H9 (cell line): ENCODE data around the gene KRTAP9-2. TPM values are rescaled to one million over a fixed set of nuclear protein-coding genes. Genes with fewer than 3 reads are reported as not detected.

Experiments used
- DNase-seq: peaks from one replicate; pipeline ENCODE4 v3.0.0-alpha.2; 2017
- H2AFZ ChIP-seq: one replicate; pipeline ENCODE4 v1.6.1; 2013; ENCODE audit warnings: mild to moderate bottlenecking, low read length, control low read depth, moderate library complexity
- H2AK5ac ChIP-seq: 2 replicates; pipeline ENCODE4 v1.6.1; 2013; ENCODE audit warnings: low read length, control low read depth, mixed read lengths; ENCODE audit not compliant: insufficient read length
- H2BK120ac ChIP-seq: one replicate; pipeline ENCODE4 v1.6.1; 2013; ENCODE audit warnings: low read depth, mild to moderate bottlenecking, low read length, control low read depth, inconsistent platforms; ENCODE audit not compliant: poor library complexity, severe bottlenecking
- H2BK12ac ChIP-seq: 2 replicates; pipeline ENCODE4 v1.6.1; 2013; ENCODE audit warnings: low read length, control low read depth, mixed read lengths, low read depth; ENCODE audit not compliant: insufficient read length
- H2BK15ac ChIP-seq: 2 replicates; pipeline ENCODE4 v1.6.1; 2013; ENCODE audit warnings: low read depth, low read length, control low read depth
- H2BK20ac ChIP-seq: one replicate; pipeline ENCODE4 v1.6.1; 2013; ENCODE audit warnings: low read depth, mild to moderate bottlenecking, low read length, control low read depth, inconsistent platforms; ENCODE audit not compliant: poor library complexity, severe bottlenecking
- H2BK5ac ChIP-seq: 2 replicates; pipeline ENCODE4 v1.6.1; 2013; ENCODE audit warnings: low read length, control low read depth, mixed read lengths; ENCODE audit not compliant: insufficient read length
- H3K14ac ChIP-seq: 2 replicates; pipeline ENCODE4 v1.6.1; 2013; ENCODE audit warnings: low read length, control low read depth; ENCODE audit not compliant: insufficient read depth
- H3K18ac ChIP-seq: 2 replicates; pipeline ENCODE4 v1.6.1; 2013; ENCODE audit warnings: low read depth, mild to moderate bottlenecking, mixed read lengths, low read length, control low read depth; ENCODE audit not compliant: insufficient read length
- H3K23ac ChIP-seq: 2 replicates; pipeline ENCODE4 v1.6.1; 2013; ENCODE audit warnings: low read length, control low read depth, mixed read lengths, low read depth; ENCODE audit not compliant: insufficient read length
- H3K23me2 ChIP-seq: 2 replicates; pipeline ENCODE4 v1.6.1; 2013; ENCODE audit warnings: low read depth, mild to moderate bottlenecking, mixed read lengths, low read length, control low read depth; ENCODE audit not compliant: insufficient read length, poor library complexity, severe bottlenecking
- H3K27ac ChIP-seq: 2 replicates; pipeline ENCODE4 v1.5.1; 2013; ENCODE audit warnings: low read length, control low read depth, mixed read lengths, low read depth; ENCODE audit not compliant: insufficient read length
- H3K27me3 ChIP-seq: 2 replicates; pipeline ENCODE4 v1.6.1; 2013; ENCODE audit warnings: low read length, control low read depth, inconsistent platforms; ENCODE audit not compliant: insufficient read depth
- H3K4ac ChIP-seq: 2 replicates; pipeline ENCODE4 v1.6.1; 2013; ENCODE audit warnings: low read depth, mild to moderate bottlenecking, control low read depth, inconsistent platforms, low read length, moderate library complexity
- H3K4me1 ChIP-seq: 2 replicates; pipeline ENCODE4 v1.6.1; 2013; ENCODE audit warnings: low read length, control low read depth, inconsistent platforms; ENCODE audit not compliant: insufficient read depth
- H3K4me2 ChIP-seq: 2 replicates; pipeline ENCODE4 v1.6.1; 2013; ENCODE audit warnings: low read length, control low read depth, mixed read lengths; ENCODE audit not compliant: insufficient read length, insufficient read depth
- H3K56ac ChIP-seq: 2 replicates; pipeline ENCODE4 v1.6.1; 2013; ENCODE audit warnings: low read depth, mild to moderate bottlenecking, mixed read lengths, low read length, control low read depth; ENCODE audit not compliant: insufficient read length
- H3K79me1 ChIP-seq: 2 replicates; pipeline ENCODE4 v1.6.1; 2013; ENCODE audit warnings: low read depth, mild to moderate bottlenecking, moderate library complexity, low read length, control low read depth, inconsistent platforms; ENCODE audit not compliant: insufficient read depth, poor library complexity, severe bottlenecking
- H3K79me2 ChIP-seq: 2 replicates; pipeline ENCODE4 v1.6.1; 2013; ENCODE audit warnings: low read length, control low read depth, inconsistent platforms; ENCODE audit not compliant: insufficient read depth
- H3K9ac ChIP-seq: 2 replicates; pipeline ENCODE4 v1.6.1; 2013; ENCODE audit warnings: low read length, control low read depth, mixed read lengths; ENCODE audit not compliant: insufficient read length; ENCODE audit errors: extremely low read depth
- H3K9me3 ChIP-seq: one replicate; pipeline ENCODE4 v1.6.1; 2013; ENCODE audit warnings: low read depth, low read length, inconsistent platforms; ENCODE audit not compliant: control insufficient read depth
- H3T11ph ChIP-seq: one replicate; pipeline ENCODE4 v1.6.1; 2013; ENCODE audit warnings: mild to moderate bottlenecking, low read length, control low read depth, inconsistent platforms
- H4K20me1 ChIP-seq: one replicate; pipeline ENCODE4 v1.6.1; 2013; ENCODE audit not compliant: control insufficient read depth, insufficient read length, insufficient read depth
- H4K5ac ChIP-seq: 2 replicates; pipeline ENCODE4 v1.6.1; 2013; ENCODE audit warnings: low read depth, mild to moderate bottlenecking, mixed read lengths, low read length, control low read depth; ENCODE audit not compliant: insufficient read length
- H4K8ac ChIP-seq: replicated peaks from 2 replicates; pipeline ENCODE4 v1.6.1; 2013; ENCODE audit warnings: low read length, control low read depth, mixed read lengths, low read depth; ENCODE audit not compliant: insufficient read length
- H4K91ac ChIP-seq: 2 replicates; pipeline ENCODE4 v1.6.1; 2013; ENCODE audit warnings: low read depth, mild to moderate bottlenecking, moderate library complexity, mixed read lengths, low read length, control low read depth; ENCODE audit not compliant: insufficient read length
- H3K27ac Mint-ChIP-seq, 3 experiments: 2 replicates in 2 of 3; 3 replicates in 1 of 3; pipeline ENCODE4 v1.8.0; 2020 to 2021; ENCODE audit warnings: mixed read lengths in 3 of 3, mild to moderate bottlenecking in 1 of 3, moderate library complexity in 1 of 3
- H3K27me3 Mint-ChIP-seq: 2 replicates; pipeline ENCODE4 v1.8.0; 2021; ENCODE audit warnings: low read depth, mild to moderate bottlenecking, moderate library complexity, mixed read lengths
- H3K36me3 Mint-ChIP-seq, 3 experiments: 2 replicates in 2 of 3; 3 replicates in 1 of 3; pipeline ENCODE4 v1.8.0; 2020 to 2021; ENCODE audit warnings: low read depth in 3 of 3, mixed read lengths in 3 of 3; ENCODE audit not compliant: insufficient read depth in 1 of 3
- H3K4me1 Mint-ChIP-seq, 2 experiments: 2 replicates each; pipeline ENCODE4 v1.8.0; 2020; ENCODE audit warnings: mixed read lengths in 2 of 2
- H3K4me3 Mint-ChIP-seq, 2 experiments: 2 replicates in 1 of 2; 3 replicates in 1 of 2; pipeline ENCODE4 v1.8.0; 2020 to 2021; ENCODE audit warnings: mild to moderate bottlenecking in 2 of 2, mixed read lengths in 2 of 2, moderate library complexity in 1 of 2
- H3K9me3 Mint-ChIP-seq, 2 experiments: 2 replicates in 1 of 2; 3 replicates in 1 of 2; pipeline ENCODE4 v1.8.0; 2020; ENCODE audit warnings: mild to moderate bottlenecking in 2 of 2, mixed read lengths in 2 of 2, moderate library complexity in 1 of 2
- CTCF ChIP-seq: fragments of 200-600 bp; sonication (generic); conservative IDR thresholded peaks from 3 replicates; pipeline ENCODE4 v1.8.0; 2021; ENCODE audit warnings: antibody characterized with exemption, mild to moderate bottlenecking
- WGBS: extraction: QIAGEN DNeasy Blood & Tissue Kit; methylation state at CpG from one replicate; pipeline ENCODE4 v1.1.7; 2013; ENCODE audit warnings: missing lambda C conversion rate, low lambda C conversion rate, mixed read lengths; ENCODE audit not compliant: insufficient read length; ENCODE audit errors: extremely low coverage; 5-methylcytosine and 5-hydroxymethylcytosine counted together
- total RNA-seq: library from RNA; stranded (reverse); gene quantifications from 2 replicates; pipeline ENCODE4 v1.2.1, GENCODE V29; 2021

Gene KRTAP9-2
- total RNA-seq, 1 experiment from 2014 or later = not detected

- Histone ChIP-seq H2BK12ac (no peak overlapping the region), H3K23ac (no peak overlapping the region), H3K4me1 (no peaks in the 10 kb centered on the region), H3K27me3 (no peaks in the 10 kb centered on the region), H2AK5ac (no peak overlapping the region), H3K4me2 (no peak overlapping the region), H2AFZ (no peak overlapping the region), H4K20me1 (no peaks in the 10 kb centered on the region), H4K5ac (no peak overlapping the region), H4K8ac (no peak overlapping the region), H4K91ac (no peak overlapping the region), H3K56ac (no peak overlapping the region), H3K9ac (no peak overlapping the region), H3K79me1 (no peaks in the 10 kb centered on the region), H3K9me3 (no peaks in the 10 kb centered on the region), H2BK15ac (no peak overlapping the region), H3K14ac (no peak overlapping the region), H2BK20ac (no peak overlapping the region), H2BK5ac (no peak overlapping the region), H3K4ac (no peak overlapping the region), H3K23me2 (no peaks in the 10 kb centered on the region), H3T11ph (no peak overlapping the region), H2BK120ac (no peak overlapping the region), H3K27ac (no peak overlapping the region), H3K79me2 (no peaks in the 10 kb centered on the region), H3K18ac (no peak overlapping the region)
- Mint-ChIP-seq H3K36me3 (no peaks in the 10 kb centered on the region), H3K9me3 (peaks cover 3 to 4% of the 10 kb centered on the region in 2 experiments; a peak in 3 of 5 replicates), H3K4me3 (no peak overlapping the region), H3K27me3 (peaks cover 4% of the 10 kb centered on the region; the same call in 1 of the 2 replicates), H3K4me1 (0 out of 4 replicates have a peak, but pooled peaks cover 0 to 5% of the 10 kb centered on the region in 2 experiments), H3K27ac (no peak overlapping the region)
- DNase-seq = no peak
- no CpG with 5 or more reads among the region's 2 CpGs for WGBS
- no peak for TF ChIP-seq CTCF
Measured at GRCh38 chr17:41223821-41224220, 2.6 kb upstream of the KRTAP9-2 start.
